ENCODE data around the gene ASPSCR1. TPM values are rescaled to one million over a fixed set of nuclear protein-coding genes. Genes with fewer than 3 reads are reported as not detected.

The ASPSCR1 gene
- total RNA-seq, 1 experiment from 2014 or later = 85.0 TPM

- DNase-seq (ENCODE audit: low spot score) = no peak
These were observed 34.8 kb downstream of the ASPSCR1 start for GRCh38 chr17:82012261-82012639.

GRCh38 chr17:82012640-82013295 lies 35.3 kb downstream of the ASPSCR1 start:
- no peak for DNase-seq (ENCODE audit: low spot score)

GRCh38 chr17:82013341-82013740 lies 35.9 kb downstream of the ASPSCR1 start:
- no peak for DNase-seq (ENCODE audit: low spot score)

- DNase-seq (ENCODE audit: low spot score) = no peak
These were observed 36.4 kb downstream of the ASPSCR1 start for GRCh38 chr17:82013772-82014321.

- no peak for DNase-seq (ENCODE audit: low spot score)
These were observed 37.0 kb downstream of the ASPSCR1 start for GRCh38 chr17:82014432-82014831.

GRCh38 chr17:82014971-82015310 lies 37.5 kb downstream of the ASPSCR1 start:
- no peak for DNase-seq (ENCODE audit: low spot score)

GRCh38 chr17:82015311-82015971 lies 38.0 kb downstream of the ASPSCR1 start:
- no peak for DNase-seq (ENCODE audit: low spot score)

- no peak for DNase-seq (ENCODE audit: low spot score)
These were observed 38.8 kb downstream of the ASPSCR1 start for GRCh38 chr17:82016061-82016874.

GRCh38 chr17:82016875-82017459 lies 39.5 kb downstream of the ASPSCR1 start:
- no peak for DNase-seq (ENCODE audit: low spot score)

GRCh38 chr17:82017612-82018151 lies 40.3 kb downstream of the ASPSCR1 start:
- peak; percentile 12 for DNase-seq (ENCODE audit: low spot score)

- DNase-seq (ENCODE audit: low spot score) = peak; percentile 32
These were observed 40.9 kb downstream of the ASPSCR1 start for GRCh38 chr17:82018152-82018988.

- DNase-seq (ENCODE audit: low spot score) = no peak
These were observed 41.7 kb downstream of the ASPSCR1 start for GRCh38 chr17:82018989-82019689.

- peak; percentile 48 for DNase-seq (ENCODE audit: low spot score)
These were observed 42.5 kb downstream of the ASPSCR1 start for GRCh38 chr17:82019690-82020571.

- DNase-seq (ENCODE audit: low spot score) = no peak
These were observed 43.2 kb downstream of the ASPSCR1 start for GRCh38 chr17:82020572-82021106.

GRCh38 chr17:82021107-82021899 lies 43.9 kb downstream of the ASPSCR1 start:
- DNase-seq (ENCODE audit: low spot score) = peak; percentile 87

- peak; percentile 44 for DNase-seq (ENCODE audit: low spot score)
These were observed 44.5 kb downstream of the ASPSCR1 start for GRCh38 chr17:82021900-82022309.

GRCh38 chr17:82022310-82022980 lies 45.0 kb downstream of the ASPSCR1 start, which contains the start of gene CENPX:
TSS of gene CENPX (minus strand) at chr17:82022878. CDS start at chr17:82022861, 17 bp downstream.
- DNase-seq (ENCODE audit: low spot score) = no peak

All from HT-29 (cell line).